ENCODE measurements around the gene LMF2. TPM values are rescaled to one million over a fixed set of nuclear protein-coding genes. Genes with fewer than 3 reads are reported as not detected.

Gene LMF2
- total RNA-seq, 4 donors from 2014 or later: 19.7 to 61.3 (median 32.0) TPM

DNA sequence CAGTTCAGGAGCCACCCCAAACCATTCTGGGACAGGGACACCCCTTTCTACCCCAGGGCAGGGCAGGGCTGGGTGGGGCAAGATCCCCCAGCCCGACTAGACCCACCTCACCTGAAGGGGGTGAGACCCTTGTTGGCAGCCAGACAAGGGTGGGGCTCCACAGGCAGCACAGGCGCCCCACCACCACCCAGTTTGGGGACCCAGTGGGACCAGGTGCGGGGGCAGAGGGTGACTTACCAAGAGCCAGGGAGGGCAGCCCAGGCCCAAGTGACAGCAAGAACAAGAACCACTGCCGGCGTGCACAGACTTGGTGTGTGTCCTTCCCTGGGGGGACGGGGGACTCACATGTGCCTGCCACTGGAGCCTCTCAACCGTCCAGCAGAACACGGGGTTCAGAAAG, 23.9 kb downstream of the LMF2 start:
- TF ChIP-seq POLR2A (IDR thresholded peaks at IDR 0.05) (no peak), CTCF (IDR thresholded peaks at IDR 0.05) (no peak)
- DNase-seq: no peak
- Histone ChIP-seq H3K4me3 (no peak overlapping the region), H3K27me3 (peaks cover 12 to 18% of the 10 kb centered on the region in 2 donors), H3K9me3 (no peaks in the 10 kb centered on the region), H3K4me1 (no peaks in the 10 kb centered on the region), H3K27ac (no peak overlapping the region), H3K36me3 (no peaks in the 10 kb centered on the region)
- intact Hi-C loops (cut with DNase I; ENCODE audit: low total_unique reads): no loop called here

- H3K9me3 ChIP-seq: no peaks in the 10 kb centered on the region
- TF ChIP-seq POLR2A (IDR thresholded peaks at IDR 0.05) (no peak), CTCF (IDR thresholded peaks at IDR 0.05) (no peak)
- H3K27ac ChIP-seq: no peak overlapping the region
- H3K4me3 ChIP-seq: no peak overlapping the region
- peaks cover 12 to 18% of the 10 kb centered on the region in 2 donors for H3K27me3 ChIP-seq
- DNase-seq: no peak
- H3K4me1 ChIP-seq: no peaks in the 10 kb centered on the region
- intact Hi-C loops (cut with DNase I; ENCODE audit: low total_unique reads): no loop called here
- H3K36me3 ChIP-seq: no peaks in the 10 kb centered on the region
Observed at GRCh38 chr22:50483106-50483505, 24.4 kb downstream of the LMF2 start.

GRCh38 chr22:50482107-50483074, 25.1 kb downstream of the LMF2 start:
- H3K4me1 ChIP-seq: no peaks in the 10 kb centered on the region
- H3K27ac ChIP-seq: no peak overlapping the region
- H3K36me3 ChIP-seq: no peaks in the 10 kb centered on the region
- H3K9me3 ChIP-seq: no peaks in the 10 kb centered on the region
- no peak for TF ChIP-seq CTCF (IDR thresholded peaks at IDR 0.05)
- no peak for TF ChIP-seq POLR2A (IDR thresholded peaks at IDR 0.05)
- H3K4me3 ChIP-seq: no peak overlapping the region
- DNase-seq: no peak
- intact Hi-C loops (cut with DNase I; ENCODE audit: low total_unique reads): no loop called here
- H3K27me3 ChIP-seq: peaks cover 12 to 18% of the 10 kb centered on the region in 2 donors

GRCh38 chr22:50481440-50482106, 25.9 kb downstream of the LMF2 start, which contains the start of gene ADM2:
ADM2 (plus strand) TSS chr22:50481543; CDS start chr22:50481848, 305 bp downstream.
- H3K36me3 ChIP-seq: no peaks in the 10 kb centered on the region
- no peak within 1 kb of the TSS for H3K27ac ChIP-seq
- intact Hi-C loops (cut with DNase I; ENCODE audit: low total_unique reads): no loop called here
- peak within 1 kb of the TSS in 1 of 2 donors; percentile 20 for H3K4me3 ChIP-seq
- H3K9me3 ChIP-seq: no peaks in the 10 kb centered on the region
- H3K4me1 ChIP-seq: no peaks in the 10 kb centered on the region
- TF ChIP-seq CTCF (IDR thresholded peaks at IDR 0.05) (no peak), POLR2A (IDR thresholded peaks at IDR 0.05) (no peak)
- H3K27me3 ChIP-seq: peaks cover 12 to 18% of the 10 kb centered on the region in 2 donors
- DNase-seq: no peak

DNA sequence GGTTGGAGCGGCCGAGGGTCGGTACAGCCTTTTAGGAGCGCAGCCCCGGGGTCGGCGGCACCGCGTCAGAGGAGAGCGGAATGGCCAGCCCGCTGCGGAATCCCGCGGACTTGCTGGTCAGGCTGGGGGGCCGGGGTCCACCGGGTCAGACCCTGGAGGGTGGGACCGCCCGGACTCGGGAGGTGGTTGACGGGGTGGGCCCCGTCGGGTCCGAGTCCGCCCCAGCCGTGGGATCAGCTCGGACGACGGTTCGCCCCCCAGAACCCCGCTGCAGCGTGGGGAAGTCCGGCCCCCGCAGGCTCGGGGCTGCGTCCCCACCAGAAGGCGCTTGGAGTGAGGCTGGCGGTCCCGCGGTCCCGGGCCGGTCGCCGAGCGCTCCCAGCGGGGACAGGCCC, 26.5 kb downstream of the LMF2 start:
- Histone ChIP-seq H3K27ac (no peak overlapping the region), H3K4me1 (no peaks in the 10 kb centered on the region), H3K36me3 (no peaks in the 10 kb centered on the region), H3K4me3 (peak overlapping the region in 1 of 2 donors; percentile 20), H3K9me3 (no peaks in the 10 kb centered on the region), H3K27me3 (peaks cover 12 to 18% of the 10 kb centered on the region in 2 donors)
- intact Hi-C loops (cut with DNase I; ENCODE audit: low total_unique reads): no loop called here
- TF ChIP-seq POLR2A (IDR thresholded peaks at IDR 0.05) (no peak), CTCF (IDR thresholded peaks at IDR 0.05) (no peak)
- no peak for DNase-seq

Data from uterus (tissue), 4 donors.